NCI-H2107 (cell line): ENCODE results near the gene BCL6.
A peak's percentile ranks its signal among the peaks of the same experiment; 100 is the strongest.

Experiments used
- DNase-seq: peaks from one replicate; lab custom pipeline; 2025; lab: John Stamatoyannopoulos, UW

The BCL6 gene

DNA sequence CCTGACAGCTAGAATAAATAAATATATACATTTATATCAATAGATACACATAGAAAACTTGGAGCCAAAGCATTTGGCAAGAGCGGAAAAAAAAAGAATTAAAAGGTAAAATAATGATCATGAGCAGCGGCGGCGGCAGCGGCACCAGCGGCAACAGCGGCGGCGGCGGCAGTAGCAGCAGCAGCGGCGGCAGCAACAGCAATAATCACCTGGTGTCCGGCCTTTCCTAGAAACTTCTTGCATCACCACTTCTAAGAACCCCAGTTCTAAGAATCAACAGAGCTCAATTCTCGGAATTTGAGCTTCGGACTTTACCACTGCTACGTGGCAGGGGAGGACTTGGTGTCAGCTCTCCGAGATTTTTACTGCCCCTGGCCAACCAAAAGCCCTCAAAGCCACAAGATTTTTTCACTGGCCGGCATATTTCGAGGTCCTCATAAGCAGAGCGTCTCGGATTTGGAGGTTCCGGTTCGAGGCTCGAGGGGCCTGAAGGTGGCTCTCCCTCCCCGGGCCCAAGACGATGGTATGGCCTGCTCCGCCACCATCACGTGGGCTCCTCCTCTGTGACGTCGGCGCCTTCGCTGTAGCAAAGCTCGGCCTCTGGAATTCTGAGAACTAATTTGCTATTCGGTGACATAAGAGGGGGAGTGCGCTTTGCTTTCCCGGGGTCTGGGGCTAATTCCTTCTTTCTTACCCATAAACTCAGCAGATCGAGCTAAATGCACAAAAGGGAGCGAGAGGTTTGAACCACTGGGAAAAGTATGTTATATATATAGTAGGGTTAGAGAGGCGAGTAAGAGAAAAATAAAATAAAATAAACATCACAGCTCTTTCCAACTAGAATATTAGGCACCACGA, at the start of gene BCL6:
Gene BCL6 (minus strand): TSS at position 268 of the 858 bp plus-strand sequence. CDS start 11,775 bp downstream, outside the sequence.
- DNase-seq = peak; percentile 97

DNA sequence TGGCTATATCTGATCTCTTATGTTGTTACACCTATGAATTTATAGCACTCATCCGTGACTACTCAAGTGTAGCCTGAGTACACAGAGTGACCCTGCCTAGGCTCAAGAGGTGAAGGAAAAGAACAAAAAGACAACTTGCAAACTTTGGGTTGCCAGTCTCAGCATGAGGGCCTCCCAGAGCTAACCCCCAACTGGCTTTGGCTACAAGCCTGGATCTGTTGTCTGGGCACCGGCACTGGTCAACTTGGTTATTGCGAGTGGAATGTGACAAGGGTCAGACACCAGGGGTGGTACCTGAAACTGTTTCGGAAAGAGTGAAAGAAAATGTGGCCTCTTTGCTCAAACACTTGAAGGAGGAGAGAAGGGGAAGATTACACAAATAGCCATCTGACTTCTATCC, 49.5 kb upstream of the BCL6 start:
- DNase-seq = no peak

DNA sequence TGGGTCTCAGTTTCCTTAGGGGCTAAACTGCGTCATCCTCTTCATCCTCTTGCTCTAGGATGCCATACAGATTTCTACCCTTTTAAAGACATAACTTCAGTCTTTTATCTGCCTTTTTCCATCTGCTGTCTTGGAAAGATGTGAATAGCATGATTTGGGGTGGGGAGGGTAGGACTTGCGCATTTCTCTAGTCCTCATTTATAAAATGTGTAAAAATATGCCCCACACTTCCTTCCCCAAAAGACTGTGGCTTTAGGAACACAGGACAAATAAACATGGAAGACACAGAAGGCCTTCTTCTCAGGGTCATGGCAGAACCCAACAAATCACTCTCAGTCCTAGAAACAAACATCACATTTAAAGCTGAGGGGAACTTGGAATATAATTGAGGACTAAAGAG, 48.4 kb upstream of the BCL6 start:
- no peak for DNase-seq

DNA sequence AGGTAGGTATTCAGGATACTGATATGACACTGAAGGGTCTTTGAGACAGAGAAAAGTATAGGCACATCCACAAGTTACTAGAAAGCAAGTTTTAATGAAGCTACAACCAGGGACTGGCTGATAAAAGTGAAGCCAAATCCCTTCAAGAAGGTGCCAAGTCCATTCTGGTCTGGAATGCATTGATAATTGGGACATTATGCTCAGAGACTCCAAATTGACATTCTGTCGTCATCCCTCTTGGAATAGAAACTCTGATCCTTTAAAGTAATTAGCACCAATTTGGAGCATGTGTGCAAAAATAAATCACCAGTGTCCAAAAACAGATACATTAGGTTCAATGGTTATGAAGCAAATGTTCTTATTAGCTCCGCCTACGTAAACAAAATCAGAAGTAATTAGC, 47.3 kb upstream of the BCL6 start:
- DNase-seq = no peak

DNA sequence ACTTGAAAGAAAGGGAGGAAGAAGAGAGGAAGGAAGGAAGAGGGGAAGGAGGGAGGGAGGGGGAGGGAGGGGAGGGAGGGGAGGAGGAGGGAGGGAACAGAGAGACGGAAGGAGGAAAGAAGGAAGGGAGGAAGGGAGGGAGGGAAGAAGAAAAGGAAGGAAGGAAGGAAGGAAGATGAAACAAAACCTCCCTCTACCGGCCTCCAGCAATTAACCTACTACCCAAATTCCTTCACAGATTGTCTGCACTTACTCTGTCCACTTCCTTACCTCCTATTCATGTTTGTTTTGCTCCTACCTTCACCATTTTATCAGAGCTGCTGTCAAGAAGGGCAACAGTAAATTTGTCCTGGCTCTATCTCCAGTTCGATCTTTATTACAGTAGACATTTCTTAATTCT, 44.6 kb upstream of the BCL6 start:
- DNase-seq = no peak

DNA sequence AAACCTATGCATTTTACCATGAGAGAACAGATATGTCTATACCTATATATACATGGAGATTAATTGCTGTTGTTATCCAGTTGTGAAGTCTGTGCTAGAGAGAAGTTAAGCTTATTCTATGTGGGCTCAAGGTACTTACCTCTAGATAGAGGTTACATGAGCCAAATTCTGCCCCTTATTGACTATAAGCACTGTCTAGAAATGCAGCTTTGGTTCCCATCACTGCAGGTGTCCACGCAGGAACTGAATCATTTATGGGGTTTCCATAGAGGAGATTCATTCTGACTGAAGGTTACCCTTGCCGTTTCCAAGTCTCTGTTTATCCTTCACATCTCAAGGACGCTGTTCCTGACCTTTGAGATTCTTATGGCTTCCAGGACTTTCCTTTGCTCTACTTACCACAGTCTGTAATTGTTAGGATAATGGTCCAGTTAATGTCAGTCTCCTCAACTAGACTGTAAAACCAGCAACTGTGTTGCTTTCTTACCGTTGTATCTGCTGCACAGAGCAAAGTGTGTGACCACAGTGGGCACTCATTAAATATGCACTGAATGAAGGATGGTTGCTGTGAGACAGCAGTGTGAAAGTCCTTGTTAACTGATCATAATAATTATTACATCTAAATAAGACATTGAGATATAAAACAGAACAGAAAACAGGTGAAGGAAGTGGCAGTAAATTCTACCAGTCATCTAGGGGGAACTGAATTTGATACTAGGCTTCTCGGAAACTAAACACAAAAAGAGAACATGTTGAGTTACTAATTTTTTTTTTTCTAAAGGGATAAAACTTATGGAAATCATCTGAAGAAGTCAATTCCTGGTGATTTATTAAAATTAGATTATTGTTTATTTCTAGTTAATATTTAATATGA, 44.0 kb upstream of the BCL6 start:
- no peak for DNase-seq

DNA sequence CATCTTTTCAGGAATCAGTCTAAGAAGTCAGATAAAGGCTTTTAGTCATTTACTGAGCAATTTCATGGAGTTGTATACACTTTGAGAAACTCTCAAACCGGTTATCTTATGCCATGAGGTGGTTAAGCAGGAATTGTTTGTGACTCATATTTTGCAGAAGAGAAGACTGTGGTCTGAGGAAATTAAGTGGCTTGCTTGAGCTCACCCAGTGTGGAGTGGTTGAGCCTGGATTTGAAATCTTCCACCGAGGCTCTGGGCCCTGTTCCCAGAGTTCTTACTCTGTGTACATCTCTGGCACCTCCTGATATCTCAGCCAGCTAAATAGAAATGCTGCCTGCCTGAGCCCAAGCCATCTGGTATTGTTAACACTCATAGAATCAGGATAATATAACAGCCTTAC, 37.8 kb upstream of the BCL6 start:
- DNase-seq = peak; percentile 12

DNA sequence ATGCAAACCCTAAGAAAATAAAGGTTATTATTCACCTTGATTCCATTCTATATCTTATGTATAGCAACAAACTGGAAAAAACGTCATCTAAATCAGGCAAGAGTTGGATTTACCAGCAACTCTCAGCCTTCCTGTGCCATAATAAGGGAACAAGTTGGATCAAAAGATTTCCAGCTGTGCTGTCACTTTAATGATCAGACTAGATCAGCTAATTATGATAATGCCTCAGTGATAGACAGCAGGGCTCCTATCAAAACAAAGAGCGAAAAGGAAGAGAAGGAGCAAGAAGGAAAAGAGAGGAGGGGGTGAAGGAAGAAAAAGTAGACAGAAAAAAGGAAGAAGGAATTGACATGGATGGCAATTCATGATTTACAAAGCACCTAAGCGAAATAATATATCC, 36.7 kb upstream of the BCL6 start:
- DNase-seq = no peak

DNA sequence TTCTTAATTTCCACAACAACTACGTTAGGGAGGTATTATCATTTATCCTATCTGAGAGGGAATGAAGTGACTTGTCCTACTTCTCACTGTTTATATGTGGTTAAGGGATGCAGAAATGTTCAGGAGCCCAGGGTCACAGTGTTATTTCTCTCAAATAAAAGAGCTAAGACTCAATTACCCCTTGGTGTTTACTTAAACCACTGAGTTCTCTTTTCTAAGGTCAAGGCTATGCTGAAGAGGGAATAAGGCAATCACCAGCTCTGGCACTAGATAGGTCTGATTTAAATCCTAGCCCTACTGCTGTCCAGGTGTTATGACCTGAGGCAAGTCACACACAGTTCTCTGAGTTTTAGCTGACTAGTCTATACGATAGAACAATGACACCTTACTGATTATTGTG, 35.7 kb upstream of the BCL6 start:
- no peak for DNase-seq

DNA sequence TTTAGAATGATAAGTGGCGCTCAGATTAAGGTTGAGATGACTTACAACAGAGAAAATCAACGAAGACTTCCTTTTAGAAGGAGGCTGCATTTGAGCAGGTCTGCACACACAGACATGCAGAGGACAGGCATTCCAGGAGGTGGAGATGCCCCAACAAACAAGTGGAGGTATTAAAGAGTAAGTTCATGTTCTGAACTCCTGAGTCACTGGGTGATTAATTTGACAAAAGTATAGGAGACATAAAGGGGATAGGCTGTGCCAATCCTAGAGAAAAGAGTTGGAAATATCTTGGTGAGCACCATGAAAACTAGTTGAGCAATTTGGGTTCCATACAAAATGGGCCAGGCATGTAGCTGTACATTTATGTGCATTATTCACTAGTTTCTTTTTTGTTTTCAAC, 33.5 kb upstream of the BCL6 start:
- no peak for DNase-seq

DNA sequence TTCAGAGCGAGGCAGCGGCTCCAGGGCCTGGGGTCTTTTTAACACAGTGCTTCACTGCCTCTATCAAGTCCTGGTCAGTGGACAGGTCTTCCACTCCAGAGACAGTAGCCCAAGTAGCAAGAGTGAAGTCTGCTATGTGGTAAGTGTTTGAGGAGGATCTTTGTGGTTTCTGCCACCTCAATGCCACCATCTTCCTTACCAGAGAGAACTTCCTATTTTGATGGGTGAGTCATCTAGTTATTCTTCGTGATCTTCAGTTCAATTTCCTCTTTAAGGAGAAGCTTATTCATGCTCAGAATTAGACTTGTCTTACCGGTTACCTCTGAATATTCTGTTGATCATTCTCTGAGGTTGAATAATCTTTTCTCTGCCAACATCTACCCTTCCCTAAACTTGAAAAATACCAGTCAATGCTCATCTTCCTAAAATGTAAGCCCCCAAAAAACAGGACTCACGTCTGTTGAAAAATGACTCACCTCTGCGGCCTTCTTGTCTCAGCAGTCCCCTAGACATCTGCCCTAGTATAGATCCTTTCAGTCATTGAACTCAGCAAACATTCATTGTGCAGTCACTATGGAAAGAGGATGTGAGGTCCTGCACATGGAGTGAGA, 32.2 kb upstream of the BCL6 start:
- no peak for DNase-seq

DNA sequence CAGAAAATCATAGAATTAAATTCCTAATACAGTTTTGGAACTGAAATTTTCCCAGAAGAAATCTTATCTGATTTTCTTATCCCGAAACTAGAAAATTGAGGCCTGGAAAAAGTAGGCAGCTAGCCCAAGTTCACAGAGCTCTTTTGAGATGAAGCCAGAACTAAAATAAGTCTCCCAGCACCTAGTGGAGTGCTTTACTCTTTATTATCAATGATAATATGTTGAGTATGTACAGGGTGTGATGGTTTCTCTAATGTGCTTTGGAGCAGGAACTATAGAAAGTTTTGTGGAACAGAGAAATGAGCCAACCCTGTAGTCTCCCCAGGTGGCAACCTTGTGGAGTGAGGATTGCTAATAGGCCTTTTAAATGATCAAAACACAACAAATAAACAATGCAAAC, 30.3 kb upstream of the BCL6 start:
- DNase-seq = no peak

DNA sequence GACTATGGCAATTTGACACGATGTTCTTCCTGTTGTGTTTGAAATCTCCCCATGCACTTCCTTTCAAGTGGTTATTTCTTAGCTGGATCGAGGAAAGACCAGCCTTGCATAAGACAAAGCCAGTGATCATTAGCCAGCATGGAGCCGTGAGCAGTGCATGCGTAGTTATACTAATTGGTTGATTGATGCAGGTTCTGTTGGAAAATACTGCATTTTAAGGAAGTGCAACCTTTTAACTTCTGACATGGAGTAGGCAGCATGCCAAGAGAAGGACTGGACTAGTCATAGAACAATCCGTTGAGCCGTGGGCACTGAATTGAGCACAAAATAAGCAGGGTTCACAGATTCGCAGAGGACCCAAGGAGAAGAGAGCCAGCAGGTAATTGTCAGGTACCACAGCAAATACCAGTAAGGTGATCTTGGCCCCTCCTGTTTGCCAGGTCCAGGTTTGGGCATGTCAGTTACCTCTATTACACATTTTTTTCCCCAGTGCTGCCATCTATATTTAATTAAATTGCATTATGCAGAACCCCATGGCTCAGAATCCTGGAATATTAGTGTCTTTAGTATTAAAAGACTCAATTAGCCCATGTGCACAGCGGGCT, 29.0 kb upstream of the BCL6 start:
- DNase-seq = no peak

DNA sequence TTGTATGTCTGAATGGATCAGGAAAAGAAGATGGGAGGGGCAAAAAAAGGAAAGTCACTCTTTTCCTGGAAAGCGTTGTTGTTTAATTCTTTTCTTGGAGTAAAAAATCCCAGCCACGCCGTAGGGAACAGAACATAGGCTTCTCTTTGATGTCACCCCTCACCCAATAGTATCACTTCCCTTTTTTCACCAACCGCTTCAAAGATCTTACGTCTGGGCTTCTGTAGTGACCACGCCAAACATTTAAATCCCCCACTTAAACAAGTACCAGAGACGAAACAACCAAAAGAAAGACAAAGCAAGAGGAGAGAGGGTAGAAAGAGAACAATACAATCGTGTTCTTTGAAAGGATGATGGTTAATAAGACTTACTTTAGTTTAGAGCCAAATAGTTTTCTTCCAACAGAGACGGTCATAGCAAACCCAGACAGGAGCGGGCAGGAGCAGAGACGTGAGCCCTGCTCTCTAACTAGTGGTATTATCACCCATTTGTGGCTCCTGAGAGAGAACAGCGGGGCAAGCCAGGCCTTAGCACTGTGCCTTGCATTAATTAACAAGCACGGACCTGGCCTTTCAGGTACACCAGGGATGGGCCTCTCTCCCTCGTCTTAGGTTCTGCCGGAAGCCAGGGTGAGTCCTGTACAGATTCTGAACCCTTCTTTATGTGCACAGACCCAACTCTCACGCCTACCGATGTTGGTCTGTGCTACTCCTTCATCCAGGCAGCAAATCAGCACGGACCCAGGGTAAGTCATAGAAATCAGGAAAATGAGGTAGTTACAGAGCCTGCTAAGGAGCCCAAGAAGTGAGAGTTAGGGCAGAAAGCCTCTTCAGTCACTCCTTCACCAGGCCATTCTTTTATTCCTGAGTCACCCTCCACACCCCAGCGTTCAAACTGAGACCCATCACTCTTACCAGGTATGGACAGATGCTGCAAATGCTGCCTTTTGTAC, 28.2 kb upstream of the BCL6 start:
- no peak for DNase-seq

DNA sequence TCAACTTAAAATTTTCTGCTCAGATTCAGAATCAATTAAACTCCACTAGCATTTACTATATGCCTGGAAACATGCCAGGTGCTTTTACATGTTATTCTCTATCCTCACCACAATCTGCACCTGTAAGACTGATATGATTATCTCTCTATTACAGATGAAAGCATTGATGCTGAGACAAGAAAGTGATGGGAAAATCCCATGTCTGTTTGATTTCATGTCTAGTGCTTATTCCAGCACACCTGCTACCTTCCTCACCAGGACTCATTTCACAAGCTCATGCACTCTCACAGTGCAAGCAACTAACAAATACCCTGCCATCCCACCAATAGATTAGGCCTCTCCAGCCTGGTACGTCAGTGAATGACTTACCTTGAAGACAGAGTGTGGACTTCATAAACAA, 25.0 kb upstream of the BCL6 start:
- DNase-seq = peak; percentile 26

DNA sequence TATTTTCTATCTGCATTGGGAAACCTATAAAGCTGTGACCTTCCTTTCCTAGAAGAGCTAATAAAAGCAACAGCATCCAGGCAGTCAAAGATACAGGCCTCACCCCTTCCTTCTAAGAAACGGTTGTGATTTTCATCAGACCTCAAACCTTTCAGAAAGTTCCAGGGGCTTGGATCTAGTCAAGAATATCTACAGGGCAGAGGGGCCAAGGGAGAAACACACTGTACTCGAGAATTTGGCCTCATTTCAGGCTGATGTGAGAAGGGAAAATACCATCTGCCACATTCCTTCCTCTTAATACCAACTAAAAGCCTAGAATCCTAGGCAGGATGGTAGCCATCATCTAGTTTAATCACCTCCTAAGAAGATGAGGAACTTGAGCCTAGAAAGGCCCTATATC, 24.5 kb upstream of the BCL6 start:
- no peak for DNase-seq

DNA sequence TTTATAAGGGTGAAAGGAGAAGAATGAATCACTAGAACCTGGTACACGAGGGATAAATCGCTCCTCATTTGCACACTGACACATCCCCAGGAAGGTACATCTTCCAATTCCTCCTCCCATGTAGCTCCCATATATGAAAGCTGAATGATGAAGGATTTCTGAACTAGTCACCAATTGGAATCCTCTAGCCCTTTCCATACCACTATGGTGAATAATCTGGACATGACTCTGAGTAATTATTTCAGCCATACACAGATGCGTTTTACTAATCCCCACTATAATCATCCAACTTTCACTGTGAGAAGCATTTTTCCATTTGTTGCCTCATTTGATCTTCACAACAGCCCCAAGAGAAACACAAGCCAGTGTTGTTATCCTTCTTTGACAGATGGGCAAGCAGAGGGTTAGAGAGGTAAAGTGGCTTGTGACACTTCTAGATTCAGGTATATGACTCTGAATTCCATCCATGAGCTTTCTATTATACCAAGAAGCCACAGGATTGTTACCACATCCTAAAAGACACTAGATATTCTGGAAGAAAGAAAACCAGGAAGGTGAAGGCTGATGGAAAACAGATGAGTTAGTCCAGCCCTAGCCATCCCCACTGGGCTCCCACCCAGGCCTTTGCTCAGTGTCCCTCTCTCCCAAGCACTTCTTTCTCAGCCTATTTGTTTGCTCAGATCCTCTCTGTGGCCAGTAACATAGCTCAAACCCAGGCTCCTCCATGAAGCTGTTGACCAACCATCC, 22.2 kb upstream of the BCL6 start:
- no peak for DNase-seq

DNA sequence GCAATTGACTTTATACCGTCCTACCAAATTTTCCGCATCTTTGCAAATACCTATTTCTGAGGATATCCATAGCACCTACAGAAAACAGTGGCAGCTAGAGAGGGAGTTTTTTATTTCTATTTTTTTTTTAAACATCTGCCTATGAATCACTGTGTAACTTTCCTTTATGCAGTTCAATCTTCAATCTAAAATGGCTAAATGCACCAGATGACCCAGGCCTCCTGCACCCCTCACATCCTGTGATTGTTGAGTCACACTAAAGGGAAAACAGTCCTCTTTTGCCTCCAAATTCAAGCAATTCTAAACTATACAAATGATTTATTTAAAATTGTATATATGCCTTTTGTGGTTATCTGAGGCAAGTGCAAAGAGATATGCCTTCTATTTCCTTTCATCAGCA, 20.1 kb upstream of the BCL6 start:
- no peak for DNase-seq

DNA sequence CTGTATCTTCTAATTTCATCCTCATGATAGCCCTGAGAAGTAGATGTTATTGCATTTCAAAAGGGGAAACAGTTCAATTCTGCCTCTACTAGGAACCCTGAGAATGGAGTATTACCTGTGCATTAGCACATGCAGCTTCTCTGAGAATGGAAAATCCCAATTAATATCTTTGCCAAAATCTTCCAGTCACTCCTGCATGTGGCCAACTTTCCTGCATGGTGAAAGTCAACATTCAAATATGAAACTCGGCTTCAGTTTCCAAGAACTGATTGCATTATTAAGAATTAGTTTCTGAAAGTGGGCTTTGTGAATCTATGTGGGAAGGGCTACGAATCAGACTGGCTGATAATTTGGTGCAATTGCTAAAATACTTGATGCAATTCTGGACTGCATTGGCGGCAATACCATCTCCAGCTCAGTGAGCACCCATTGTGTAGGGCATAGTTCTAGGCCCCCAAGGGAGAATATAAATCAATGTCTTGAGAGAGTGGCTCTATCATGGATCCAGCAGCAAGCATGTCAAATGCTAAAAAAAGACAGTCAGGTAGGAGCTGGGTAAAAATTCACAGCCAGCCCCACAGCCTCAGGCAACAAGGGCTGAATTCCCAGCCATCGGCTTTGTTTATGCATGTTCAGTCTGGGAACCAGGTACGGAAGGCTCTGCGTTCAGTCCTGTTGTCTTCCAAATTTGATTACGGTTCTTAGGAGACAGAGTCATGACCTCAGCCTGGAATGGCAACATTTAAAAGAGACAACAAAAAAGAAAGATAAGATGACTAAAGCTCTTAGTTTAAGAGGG, 18.8 kb upstream of the BCL6 start:
- no peak for DNase-seq

DNA sequence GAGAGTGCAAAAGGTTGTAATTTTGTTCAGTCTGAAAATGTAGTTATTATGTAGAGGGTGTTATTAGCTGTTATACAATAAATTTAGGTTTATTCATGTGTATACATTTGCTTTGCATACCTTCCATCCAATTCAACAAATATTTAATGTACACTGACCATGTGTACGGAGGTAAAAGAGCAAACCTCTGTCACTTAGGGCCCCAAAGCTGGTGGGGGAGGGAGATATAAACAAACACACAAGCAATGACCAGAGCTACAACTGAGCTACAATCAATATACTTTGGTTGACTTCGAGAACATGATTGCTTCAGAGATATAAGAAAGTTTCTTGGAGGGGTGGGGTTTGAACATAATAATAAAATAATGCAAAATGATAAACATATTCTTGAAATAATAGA, 17.5 kb upstream of the BCL6 start:
- no peak for DNase-seq
